MCF 10A (cell line): ENCODE data around the gene KRT86. TPM values are rescaled to one million over a fixed set of nuclear protein-coding genes. Genes with fewer than 3 reads are reported as not detected.

ENCODE experiments used
- BruUV-seq: library from RNA; stranded (reverse); fragments of 400-500 nt; replicated peaks from 2 replicates; lab custom pipeline; 2021; lab: Mats Ljungman, UMichigan
- CTCF ChIA-PET: fragments of 300-600 bp; sonication (Branson Sonifier 250); formaldehyde crosslinking; extraction: SDS; loops from one replicate; lab custom pipeline; 2021; ENCODE audit warnings: antibody characterized with exemption, inconsistent platforms; lab: Yijun Ruan, JAX
- POLR2A ChIA-PET: fragments of 300-600, 350-650 bp; sonication (Branson Sonifier 250); formaldehyde crosslinking; extraction: SDS; loops from one replicate; lab custom pipeline; 2020; ENCODE audit warnings: antibody characterized with exemption, inconsistent platforms; lab: Yijun Ruan, JAX
- DNase-seq: peaks from one replicate; pipeline ENCODE4 v3.0.0-alpha.2; 2018; ENCODE audit not compliant: unreplicated experiment
- H3K27ac Mint-ChIP-seq: one replicate; pipeline ENCODE4 v1.8.0; 2022; ENCODE audit warnings: mild to moderate bottlenecking, low read depth, mixed read lengths; ENCODE audit not compliant: unreplicated experiment
- H3K27me3 Mint-ChIP-seq: one replicate; pipeline ENCODE4 v1.8.0; 2022; ENCODE audit warnings: mixed read lengths; ENCODE audit not compliant: insufficient read depth, unreplicated experiment
- H3K36me3 Mint-ChIP-seq: one replicate; pipeline ENCODE4 v1.8.0; 2022; ENCODE audit warnings: mild to moderate bottlenecking, moderate library complexity, mixed read lengths; ENCODE audit not compliant: insufficient read depth, unreplicated experiment
- H3K4me1 Mint-ChIP-seq: one replicate; pipeline ENCODE4 v1.8.0; 2022; ENCODE audit warnings: mixed read lengths; ENCODE audit not compliant: insufficient read depth, unreplicated experiment
- H3K4me3 Mint-ChIP-seq: one replicate; pipeline ENCODE4 v1.8.0; 2022; ENCODE audit warnings: mild to moderate bottlenecking, moderate library complexity, mixed read lengths; ENCODE audit not compliant: unreplicated experiment
- H3K9me3 Mint-ChIP-seq: one replicate; pipeline ENCODE4 v1.8.0; 2022; ENCODE audit warnings: mixed read lengths; ENCODE audit not compliant: unreplicated experiment
- CTCF ChIP-seq: fragments of 200-600 bp; IDR thresholded peaks from one replicate; pipeline ENCODE4 v1.8.0; 2022; ENCODE audit warnings: antibody characterized with exemption, mild to moderate bottlenecking; ENCODE audit not compliant: unreplicated experiment
- intact Hi-C: fragments of 100-400 bp; cut with micrococcal nuclease; formaldehyde crosslinking; loops from 2 replicates; pipeline ENCODE4 v1.14.1; 2022
- total RNA-seq: library from RNA; stranded (reverse); gene quantifications from 2 replicates; pipeline ENCODE4 v1.2.3, GENCODE V29; 2022

KRT86 gene
- total RNA-seq, 1 experiment from 2014 or later = 37.8 TPM

- no peak for TF ChIP-seq CTCF
- DNase-seq = no peak
- no TSS peak for BruUV-seq
- intact Hi-C loops = no loop called here
- H3K4me3 Mint-ChIP-seq = no peak overlapping the region
- ChIA-PET CTCF (interaction anchor here (0.6 to 1.9 kb wide), 6 partner anchors 9 to 630 kb away, joined by 3 to 6 read pairs (median 3); no protein-coding TSS in a partner anchor), POLR2A (interaction anchor here (0.6 kb wide), 1 partner anchor 1188 kb away, joined by 3 read pairs; no protein-coding TSS in a partner anchor)
- no peaks in the 10 kb centered on the region for H3K36me3 Mint-ChIP-seq
- no peaks in the 10 kb centered on the region for H3K9me3 Mint-ChIP-seq
- peaks cover 9% of the 10 kb centered on the region for H3K4me1 Mint-ChIP-seq
- H3K27ac Mint-ChIP-seq = no peak overlapping the region
- H3K27me3 Mint-ChIP-seq = peaks cover 16% of the 10 kb centered on the region
These were observed 76.3 kb downstream of the KRT86 start for GRCh38 chr12:52350786-52351185.

- H3K27ac Mint-ChIP-seq = no peak overlapping the region
- H3K4me3 Mint-ChIP-seq = no peak overlapping the region
- H3K36me3 Mint-ChIP-seq = no peaks in the 10 kb centered on the region
- POLR2A ChIA-PET = interaction anchor here (0.6 kb wide), 1 partner anchor 1188 kb away, joined by 3 read pairs; no protein-coding TSS in a partner anchor
- CTCF ChIA-PET = interaction anchor here (0.6 to 1.9 kb wide), 6 partner anchors 8 to 528 kb away, joined by 3 to 6 read pairs (median 4); no protein-coding TSS in a partner anchor
- intact Hi-C loops = no loop called here
- DNase-seq = no peak
- peaks cover 16% of the 10 kb centered on the region for H3K27me3 Mint-ChIP-seq
- no TSS peak for BruUV-seq
- peaks cover 7% of the 10 kb centered on the region for H3K4me1 Mint-ChIP-seq
- no peak for TF ChIP-seq CTCF
- H3K9me3 Mint-ChIP-seq = no peaks in the 10 kb centered on the region
These were observed 77.0 kb downstream of the KRT86 start for GRCh38 chr12:52351196-52352059.

GRCh38 chr12:52352951-52353350 is 78.5 kb downstream of the KRT86 start:
- no peak for DNase-seq
- H3K27ac Mint-ChIP-seq = no peak overlapping the region
- H3K36me3 Mint-ChIP-seq = no peaks in the 10 kb centered on the region
- intact Hi-C loops = no loop called here
- ChIA-PET CTCF (interaction anchor here (0.6 to 1.9 kb wide), 3 partner anchors 20 to 532 kb away, joined by 3 to 6 read pairs (median 4); no protein-coding TSS in a partner anchor), POLR2A (no interaction called here)
- no TSS peak for BruUV-seq
- TF ChIP-seq CTCF = no peak
- H3K4me1 Mint-ChIP-seq = peaks cover 7% of the 10 kb centered on the region
- H3K9me3 Mint-ChIP-seq = no peaks in the 10 kb centered on the region
- no peak overlapping the region for H3K4me3 Mint-ChIP-seq
- peaks cover 27% of the 10 kb centered on the region for H3K27me3 Mint-ChIP-seq

GRCh38 chr12:52353766-52354165 is 79.3 kb downstream of the KRT86 start:
- ChIA-PET POLR2A (no interaction called here), CTCF (interaction anchor here (0.8 to 1.3 kb wide), 2 partner anchors 196 to 626 kb away, joined by 4 read pairs; no protein-coding TSS in a partner anchor)
- Mint-ChIP-seq H3K36me3 (no peaks in the 10 kb centered on the region), H3K9me3 (no peaks in the 10 kb centered on the region), H3K4me1 (peaks cover 7% of the 10 kb centered on the region), H3K27me3 (peaks cover 30% of the 10 kb centered on the region), H3K27ac (no peak overlapping the region), H3K4me3 (no peak overlapping the region)
- TF ChIP-seq CTCF = no peak
- DNase-seq = no peak
- intact Hi-C loops = no loop called here
- no TSS peak for BruUV-seq
